NCI-H187 (cell line): Measurements from ENCODE around the gene ADGRA1.

Experiments used
- DNase-seq, 2 experiments: peaks; one replicate each; lab custom pipeline; 2025; lab: John Stamatoyannopoulos, UW

The ADGRA1 gene

GRCh38 chr10:133096616-133097269, 9.0 kb downstream of the ADGRA1 start:
- DNase-seq, result no peak

DNA sequence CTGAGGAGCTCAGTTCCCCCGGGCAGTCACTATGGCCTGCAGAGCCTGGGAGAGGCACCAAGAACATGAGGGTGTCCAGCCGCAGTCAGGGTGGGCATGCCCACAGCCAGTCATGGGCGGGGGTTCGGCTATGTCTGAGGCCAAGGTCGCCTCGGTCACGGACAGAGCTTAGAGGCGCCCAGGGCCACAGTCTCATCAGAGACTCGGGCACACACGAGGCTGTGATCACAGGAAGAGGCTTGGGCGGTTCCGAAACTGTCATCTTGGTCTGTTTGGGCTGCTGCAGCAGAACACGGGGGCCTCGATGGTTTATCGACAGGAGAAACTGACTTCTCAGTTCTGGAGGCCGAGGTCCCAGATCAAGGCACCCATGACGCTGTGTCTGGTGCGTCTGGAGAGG, 9.7 kb downstream of the ADGRA1 start:
- DNase-seq, result no peak

GRCh38 chr10:133097961-133098360, 10.2 kb downstream of the ADGRA1 start:
- no peak for DNase-seq

GRCh38 chr10:133098426-133099124, 10.9 kb downstream of the ADGRA1 start:
- no peak for DNase-seq

- no peak for DNase-seq
Measured at GRCh38 chr10:133099571-133099970, 11.8 kb downstream of the ADGRA1 start.

- DNase-seq, result no peak
Measured at GRCh38 chr10:133100186-133100585, 12.5 kb downstream of the ADGRA1 start.

DNA sequence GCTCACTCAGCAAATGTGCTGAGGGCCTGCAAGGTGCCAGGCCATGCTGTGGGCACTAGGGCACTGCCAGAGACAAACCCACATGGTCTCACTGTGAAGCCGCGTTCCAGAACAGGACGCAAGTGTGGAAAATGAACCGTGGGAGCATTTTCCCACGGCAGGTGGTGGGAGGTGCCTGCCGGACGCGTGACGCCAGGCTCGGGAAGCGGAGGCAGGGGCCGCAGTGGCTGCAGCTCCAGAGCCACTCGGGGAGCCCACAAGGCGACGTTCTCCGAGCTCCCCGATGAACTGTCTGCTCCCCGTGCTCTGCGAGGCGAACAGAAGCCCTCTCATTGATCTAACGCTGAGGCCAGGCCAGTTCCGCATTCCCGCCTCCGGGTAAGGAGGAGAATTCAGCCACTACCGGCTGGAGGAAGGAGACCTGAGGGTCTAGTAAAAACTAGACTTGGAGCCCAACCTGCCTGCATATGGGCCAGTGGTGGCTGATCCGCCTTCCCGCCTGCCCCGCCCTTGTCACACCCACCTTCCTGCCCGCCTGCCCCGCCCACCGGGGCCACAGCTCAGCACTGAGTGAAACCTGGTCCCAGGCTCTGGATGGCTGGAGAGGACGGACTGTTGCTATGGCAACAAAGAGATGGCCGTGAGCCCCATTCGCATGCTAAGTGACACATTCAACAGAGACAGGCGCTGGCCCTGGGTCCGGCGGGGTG, 13.1 kb downstream of the ADGRA1 start:
- DNase-seq, result peak in 1 of 2 experiments; percentile 20

DNA sequence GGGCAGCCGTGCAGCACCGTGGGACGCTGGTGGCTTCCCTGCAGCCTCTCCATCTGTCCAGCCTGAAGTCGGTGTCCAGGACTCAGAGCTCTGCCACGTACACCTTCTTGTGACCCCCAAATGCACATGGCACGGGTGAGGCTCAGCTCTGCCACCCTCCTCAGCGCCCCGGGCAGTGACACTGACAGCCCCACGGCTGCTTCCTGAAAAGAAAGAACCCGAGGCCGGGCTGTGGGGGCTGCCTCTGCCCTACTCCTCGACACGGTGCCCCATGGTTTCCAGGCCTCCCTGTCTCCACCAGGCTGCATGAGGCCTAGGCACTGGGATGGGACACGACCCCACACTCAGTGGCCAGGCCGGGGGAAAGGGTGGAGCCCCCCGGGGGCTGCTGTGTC, 13.7 kb downstream of the ADGRA1 start:
- no peak for DNase-seq

DNA sequence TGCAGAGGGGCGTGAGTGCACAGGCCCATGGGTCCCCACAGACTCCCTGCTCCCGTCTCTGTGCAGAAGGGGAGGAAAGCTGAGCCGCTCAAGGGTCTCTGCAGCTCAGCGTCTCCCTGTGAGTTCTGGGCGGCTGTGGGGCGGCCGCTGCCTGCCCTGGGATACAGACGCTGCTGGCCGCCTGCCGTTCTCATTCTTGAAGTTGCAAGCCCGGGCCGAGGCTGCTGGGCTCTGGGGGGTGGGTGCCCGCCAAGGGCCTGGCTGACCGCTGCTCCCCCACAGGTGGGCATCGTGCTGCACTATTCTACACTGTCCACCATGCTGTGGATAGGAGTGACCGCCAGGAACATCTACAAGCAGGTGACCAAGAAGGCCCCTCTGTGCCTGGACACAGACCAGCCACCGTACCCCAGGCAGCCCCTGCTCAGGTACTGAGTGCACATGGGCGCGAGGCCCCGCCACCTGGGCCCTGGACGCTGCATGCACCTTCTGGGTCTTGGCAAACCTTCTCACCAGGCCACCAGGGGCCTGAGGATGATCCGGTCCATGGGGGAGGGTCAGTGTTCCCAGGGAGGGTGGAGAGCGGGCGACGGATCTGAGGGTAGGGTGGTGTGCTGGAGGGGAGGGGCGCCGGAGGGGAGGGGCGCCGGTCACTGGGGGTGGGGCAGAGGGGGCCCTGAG, 14.8 kb downstream of the ADGRA1 start:
- no peak for DNase-seq

DNA sequence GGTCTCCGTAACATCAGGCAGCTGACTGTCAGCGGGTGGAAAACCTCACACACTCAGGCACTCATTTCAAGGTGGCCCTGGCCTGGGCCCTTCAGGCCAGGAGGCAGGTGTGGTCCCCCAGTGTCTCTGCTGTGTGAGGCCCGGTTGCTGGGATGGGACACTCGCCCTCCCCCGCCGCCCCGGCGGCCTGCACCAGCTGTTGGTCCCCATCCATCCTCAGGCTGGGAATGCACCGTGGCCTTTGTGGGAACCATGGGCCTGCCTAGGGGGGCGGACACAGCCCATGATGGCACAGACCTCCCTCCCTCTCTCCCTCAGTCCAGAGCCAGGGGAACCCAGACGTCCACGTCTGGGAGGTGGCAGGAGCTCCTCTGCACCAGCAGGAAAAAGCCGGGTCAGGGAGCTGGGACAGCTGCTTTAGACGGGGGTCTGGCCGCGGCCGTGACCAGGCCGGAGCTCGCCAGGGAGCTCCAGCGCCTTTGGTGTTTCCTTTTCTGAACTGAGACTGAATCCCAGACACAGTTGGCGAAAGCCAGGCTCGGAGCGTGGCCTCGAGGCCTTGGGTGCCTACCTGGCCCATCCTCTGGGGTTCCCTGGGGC, 15.7 kb downstream of the ADGRA1 start:
- no peak for DNase-seq

- peak; percentile 2 to 28 for DNase-seq
Measured at GRCh38 chr10:133104068-133104962, 16.6 kb downstream of the ADGRA1 start.

- no peak for DNase-seq
Measured at GRCh38 chr10:133104963-133105640, 17.4 kb downstream of the ADGRA1 start.

- DNase-seq, result no peak
Measured at GRCh38 chr10:133105686-133106390, 18.1 kb downstream of the ADGRA1 start.

GRCh38 chr10:133106516-133106915, 18.8 kb downstream of the ADGRA1 start:
- no peak for DNase-seq

DNA sequence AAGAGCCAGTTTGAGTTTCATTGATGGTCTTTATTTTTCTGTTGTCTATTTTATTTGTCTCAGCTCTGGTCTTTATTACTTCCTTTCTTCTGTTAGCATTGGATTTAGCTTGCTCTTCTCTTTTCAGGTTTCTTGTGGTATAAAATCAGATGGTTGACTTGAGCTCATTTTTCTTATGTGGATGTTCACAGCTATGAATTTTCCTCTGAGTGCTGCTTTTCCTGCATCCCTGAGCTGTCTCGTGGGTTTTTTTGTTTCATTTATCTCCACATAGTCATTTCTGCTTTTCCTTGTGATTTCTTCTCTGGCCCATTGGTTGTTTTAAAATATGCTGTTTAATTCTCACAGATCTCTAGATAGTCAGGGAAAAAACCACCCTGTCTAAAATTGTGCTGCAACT, 19.7 kb downstream of the ADGRA1 start:
- DNase-seq, result no peak

GRCh38 chr10:133109711-133110110, 22.0 kb downstream of the ADGRA1 start:
- no peak for DNase-seq

DNA sequence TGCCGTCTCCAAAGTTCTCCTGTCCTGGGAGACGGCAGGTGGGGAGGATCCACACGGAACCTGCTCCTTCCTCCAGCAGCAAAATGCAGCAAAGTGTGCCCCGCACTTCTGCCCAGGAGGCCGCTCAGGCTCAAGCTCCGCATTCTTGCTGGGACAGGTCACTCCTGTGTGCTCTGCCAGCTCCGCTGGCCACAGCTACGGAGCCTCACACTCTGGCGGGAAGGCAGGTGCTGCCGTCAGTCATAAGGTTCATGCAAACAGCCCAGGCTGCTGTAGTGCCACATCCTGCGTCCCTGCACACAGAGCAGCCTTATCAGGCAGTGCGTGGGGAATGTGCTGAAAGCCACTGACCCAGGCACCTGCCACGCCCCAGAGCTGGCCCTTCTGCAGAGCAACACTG, 22.4 kb downstream of the ADGRA1 start:
- DNase-seq, result no peak

DNA sequence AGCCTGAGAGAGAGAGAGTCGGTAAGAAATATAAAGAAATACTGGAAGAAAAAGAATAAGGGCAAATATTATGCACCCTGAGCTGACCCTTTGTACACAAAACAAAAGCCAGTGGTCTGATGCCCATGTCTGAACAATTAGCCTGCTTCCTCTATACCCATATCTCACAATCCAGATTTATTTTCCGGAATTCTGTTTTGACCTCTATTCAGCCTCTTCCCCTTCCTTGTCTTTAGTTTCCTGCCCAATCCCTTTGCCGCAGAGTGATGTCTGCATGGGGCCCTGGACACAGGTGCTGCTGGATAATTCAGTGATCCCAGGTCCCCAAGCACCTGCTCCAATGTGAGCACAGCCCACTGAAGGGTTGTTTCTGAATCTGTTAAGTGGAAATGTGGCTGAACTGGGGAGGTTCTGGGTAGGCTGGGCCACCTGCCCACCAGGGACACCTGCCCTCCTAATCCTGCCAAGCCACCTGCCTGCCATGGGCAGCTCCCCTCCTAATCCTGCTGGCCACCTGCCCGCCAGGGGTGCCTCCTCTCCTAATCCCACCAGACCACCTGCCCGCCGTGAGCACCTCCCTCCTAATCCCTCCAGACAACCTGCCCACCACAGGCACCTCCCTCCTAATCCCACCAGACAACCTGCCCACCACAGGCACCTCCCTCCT, 23.0 kb downstream of the ADGRA1 start:
- DNase-seq, result no peak

DNA sequence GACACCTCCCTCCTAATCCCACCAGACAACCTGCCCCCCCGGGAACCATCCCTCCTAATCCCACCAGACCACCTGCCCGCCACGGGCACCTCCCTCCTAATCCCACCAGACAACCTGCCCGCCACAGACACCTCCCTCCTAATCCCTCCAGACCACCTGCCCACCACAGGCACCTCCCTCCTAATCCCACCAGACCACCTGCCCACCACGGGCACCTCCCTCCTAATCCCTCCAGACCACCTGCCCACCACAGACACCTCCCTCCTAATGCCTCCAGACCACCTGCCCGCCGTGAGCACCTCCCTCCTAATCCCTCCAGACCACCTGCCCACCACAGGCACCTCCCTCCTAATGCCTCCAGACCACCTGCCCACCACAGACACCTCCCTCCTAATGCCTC, 23.9 kb downstream of the ADGRA1 start:
- DNase-seq, result peak; percentile 1 to 8
